HCT116 (cell line): ENCODE results near the gene BDKRB1. TPM values are rescaled to one million over a fixed set of nuclear protein-coding genes. Genes with fewer than 3 reads are reported as not detected.

Experiments used
- ATAC-seq: fragments of 200-7000 bp; cut with Tn5 transposase; 2 replicates; pipeline ENCODE4 v1.9.1; 2020; ENCODE audit warnings: mild to moderate bottlenecking, moderate library complexity
- BruUV-seq: library from RNA; stranded (reverse); fragments of 400-500 nt; replicated peaks from 2 replicates; lab custom pipeline; 2021; lab: Mats Ljungman, UMichigan
- CTCF ChIA-PET: fragments of 300-600 bp; sonication (Branson Sonifier 250); formaldehyde crosslinking; loops from one replicate; lab custom pipeline; 2021; ENCODE audit warnings: antibody characterized with exemption; lab: Charles Lee
- POLR2A ChIA-PET: fragments of 300-600, 350-600 bp; sonication (Branson Sonifier 250); formaldehyde crosslinking; loops from one replicate; lab custom pipeline; 2021; ENCODE audit warnings: antibody characterized with exemption; lab: Charles Lee
- RAD21 ChIA-PET, 2 experiments: fragments of 300-600 bp; sonication (Branson Sonifier 250); formaldehyde crosslinking; loops; one replicate each; lab custom pipeline; 2023; ENCODE audit warnings: low total read pairs in 2 of 2; ENCODE audit not compliant: uncharacterized antibody in 2 of 2, unreplicated experiment in 2 of 2, low non-redundant PET in 1 of 2; lab: Charles Lee
- DNase-seq: peaks from one replicate; pipeline ENCODE4 v3.0.0-alpha.2; 2010; ENCODE audit warnings: low read depth, low spot score
- H2AFZ ChIP-seq: fragments of 200-600 bp; shearing (Covaris generic), sonication (generic); 2 replicates; pipeline ENCODE4 v1.6.1; 2017; ENCODE audit warnings: low read depth, mixed run types, mixed read lengths, antibody characterized with exemption, low read length; ENCODE audit not compliant: poor library complexity, severe bottlenecking
- H3K27ac ChIP-seq: 2 replicates; pipeline ENCODE4 v1.5.1; 2012; ENCODE audit warnings: low read depth, low read length
- H3K27me3 ChIP-seq: fragments of 200-600 bp; sonication (generic); 2 replicates; pipeline ENCODE4 v1.6.1; 2016; ENCODE audit warnings: mixed run types, low read length, mixed read lengths; ENCODE audit not compliant: insufficient read depth
- H3K36me3 ChIP-seq, 2 experiments: fragments of 200-500 bp in 1 of 2; fragments of 200-600 bp in 1 of 2; sonication (Bioruptor generic) in 1 of 2; sonication (generic) in 1 of 2; 2 replicates each; pipeline versions ENCODE4 v1.5.1 to v1.6.1; 2014 to 2016; ENCODE audit warnings: low read length in 2 of 2, inconsistent platforms in 1 of 2, mixed read lengths in 1 of 2, mixed run types in 1 of 2; ENCODE audit not compliant: insufficient read depth in 2 of 2, control insufficient read depth in 1 of 2
- H3K4me1 ChIP-seq, 2 experiments: fragments of 200-600 bp in 1 of 2; sonication (generic) in 1 of 2; 2 replicates each; pipeline versions ENCODE4 v1.5.1 to v1.6.1; 2012 to 2017; ENCODE audit warnings: low read length in 2 of 2, inconsistent platforms in 1 of 2, mild to moderate bottlenecking in 1 of 2, mixed read lengths in 1 of 2, mixed run types in 1 of 2, moderate library complexity in 1 of 2; ENCODE audit not compliant: insufficient read depth in 2 of 2, control insufficient read depth in 1 of 2
- H3K4me2 ChIP-seq: fragments of 200-600 bp; sonication (generic); 2 replicates; pipeline ENCODE4 v1.6.1; 2017; ENCODE audit warnings: mixed run types, low read length, mixed read lengths
- H3K4me3 ChIP-seq, 2 experiments: fragments of 200-600 bp in 1 of 2; sonication (generic) in 1 of 2; replicated peaks in 1 of 2; 2 replicates each; pipeline ENCODE4 v1.5.1; 2011 to 2016; ENCODE audit warnings: low read length in 2 of 2, control low read depth in 1 of 2, low read depth in 1 of 2, mild to moderate bottlenecking in 1 of 2, mixed read lengths in 1 of 2, mixed run types in 1 of 2
- H3K79me2 ChIP-seq: fragments of 200-600 bp; sonication (generic); 2 replicates; pipeline ENCODE4 v1.6.1; 2017; ENCODE audit warnings: mild to moderate bottlenecking, mixed run types, low read length, moderate library complexity, mixed read lengths; ENCODE audit not compliant: insufficient read depth
- H3K9ac ChIP-seq: fragments of 200-600 bp; sonication (generic); 2 replicates; pipeline ENCODE4 v1.6.1; 2016; ENCODE audit warnings: low read length, mixed read lengths
- H3K9me2 ChIP-seq: fragments of 200-600 bp; sonication (generic), shearing (Covaris generic); 2 replicates; pipeline ENCODE4 v1.6.1; 2017; ENCODE audit warnings: mixed run types, mild to moderate bottlenecking, moderate library complexity; ENCODE audit not compliant: insufficient read depth
- H3K9me3 ChIP-seq, 2 experiments: fragments of 200-500 bp in 1 of 2; fragments of 200-600 bp in 1 of 2; sonication (Bioruptor generic) in 1 of 2; sonication (generic) in 1 of 2; 2 replicates each; pipeline ENCODE4 v1.6.1; 2014 to 2017; ENCODE audit warnings: low read length in 2 of 2, mixed read lengths in 2 of 2, inconsistent platforms in 1 of 2, low read depth in 1 of 2, mild to moderate bottlenecking in 1 of 2, mixed run types in 1 of 2, moderate library complexity in 1 of 2; ENCODE audit not compliant: control insufficient read depth in 1 of 2, insufficient read depth in 1 of 2
- H4K20me1 ChIP-seq: fragments of 200-600 bp; sonication (generic), shearing (Covaris generic); 2 replicates; pipeline ENCODE4 v1.6.1; 2017; ENCODE audit warnings: mixed run types, mild to moderate bottlenecking, moderate library complexity; ENCODE audit not compliant: insufficient read depth
- CEBPB ChIP-seq: IDR thresholded peaks from 2 replicates; pipeline ENCODE4 v1.6.1; 2012; ENCODE audit warnings: low read depth
- EGR1 ChIP-seq: IDR thresholded peaks from 2 replicates; pipeline ENCODE4 v1.6.1; 2012; ENCODE audit warnings: low read depth
- EZH2phosphoT487 ChIP-seq: fragments of 200-600 bp; IDR thresholded peaks from 2 replicates; pipeline ENCODE4 v1.6.1; 2018; ENCODE audit warnings: antibody characterized with exemption, borderline replicate concordance
- FOSL1 ChIP-seq: IDR thresholded peaks from 2 replicates; pipeline ENCODE4 v1.6.1; 2012; ENCODE audit warnings: low read depth
- MAX ChIP-seq: IDR thresholded peaks from 2 replicates; pipeline ENCODE4 v1.6.1; 2012
- POLR2AphosphoS5 ChIP-seq: IDR thresholded peaks from 2 replicates; pipeline ENCODE4 v1.6.1; 2011; ENCODE audit warnings: mild to moderate bottlenecking, low read depth, low read length, moderate library complexity
- REST ChIP-seq: IDR thresholded peaks from 2 replicates; pipeline ENCODE4 v1.6.1; 2012; ENCODE audit warnings: low read depth
- SIN3A ChIP-seq: IDR thresholded peaks from 2 replicates; pipeline ENCODE4 v1.6.1; 2012; ENCODE audit warnings: low read depth
- SP1 ChIP-seq: IDR thresholded peaks from 2 replicates; pipeline ENCODE4 v1.6.1; 2012; ENCODE audit warnings: low read depth
- TCF7L2 ChIP-seq: IDR thresholded peaks from 2 replicates; pipeline ENCODE4 v1.7.0; 2011; ENCODE audit warnings: borderline replicate concordance, inconsistent platforms; ENCODE audit not compliant: insufficient read depth, insufficient read length; ENCODE audit errors: extremely low read depth
- YY1 ChIP-seq: IDR thresholded peaks from 2 replicates; pipeline ENCODE4 v1.6.1; 2011; ENCODE audit warnings: low read length, low read depth, moderate library complexity, mild to moderate bottlenecking; ENCODE audit not compliant: insufficient replicate concordance; ENCODE audit errors: extremely low read depth
- ZBTB33 ChIP-seq: IDR thresholded peaks from 2 replicates; pipeline ENCODE4 v1.6.1; 2011; ENCODE audit warnings: mild to moderate bottlenecking, low read length, moderate library complexity; ENCODE audit not compliant: insufficient replicate concordance; ENCODE audit errors: extremely low read depth
- ZNF274 ChIP-seq: fragments of 200-500 bp; sonication (Bioruptor generic); IDR thresholded peaks from 2 replicates; pipeline ENCODE4 v1.6.1; 2014; ENCODE audit warnings: mild to moderate bottlenecking, low read depth, low read length, inconsistent platforms
- intact Hi-C: fragments of 100-400 bp; cut with micrococcal nuclease; formaldehyde crosslinking; loops from 2 replicates; pipeline ENCODE4 v1.10.0; 2022
- total RNA-seq: library from RNA; stranded (reverse); gene quantifications from one replicate; pipeline ENCODE4 v1.2.1, GENCODE V29; 2021; ENCODE audit not compliant: unreplicated experiment

BDKRB1 gene
- total RNA-seq, 1 experiment from 2014 or later: not detected

GRCh38 chr14:96256407-96256806, 397 bp downstream of the BDKRB1 start:
- no peak for ATAC-seq
- no peak overlapping the region for H3K4me3 ChIP-seq
- H3K27me3 ChIP-seq: peaks cover 41% of the 10 kb centered on the region
- no peaks in the 10 kb centered on the region for H3K79me2 ChIP-seq
- ChIA-PET POLR2A (no interaction called here), RAD21 (no interaction called here), CTCF (no interaction called here)
- peaks cover 0 to 8% of the 10 kb centered on the region in 2 experiments; a peak in 1 of 4 replicates for H3K4me1 ChIP-seq
- no TSS peak for BruUV-seq
- H3K9me2 ChIP-seq: no peaks in the 10 kb centered on the region
- no peak for TF ChIP-seq EZH2phosphoT487
- no peak for TF ChIP-seq TCF7L2
- TF ChIP-seq REST: no peak
- TF ChIP-seq SIN3A: no peak
- TF ChIP-seq SP1: no peak
- no peak for TF ChIP-seq MAX
- TF ChIP-seq YY1: no peak
- TF ChIP-seq ZNF274: no peak
- TF ChIP-seq CEBPB: no peak
- TF ChIP-seq POLR2AphosphoS5: no peak
- no peak for TF ChIP-seq EGR1
- no peak for TF ChIP-seq ZBTB33
- no peak for TF ChIP-seq FOSL1
- no peak for DNase-seq
- no peak overlapping the region for H3K27ac ChIP-seq
- H2AFZ ChIP-seq: no peak overlapping the region
- no peaks in the 10 kb centered on the region for H4K20me1 ChIP-seq
- intact Hi-C loops: no loop called here
- H3K4me2 ChIP-seq: no peak overlapping the region
- H3K9me3 ChIP-seq: no peaks in the 10 kb centered on the region
- no peak overlapping the region for H3K9ac ChIP-seq
- no peaks in the 10 kb centered on the region for H3K36me3 ChIP-seq
